ENCODE results near the gene LRMDA.

LRMDA gene

DNA sequence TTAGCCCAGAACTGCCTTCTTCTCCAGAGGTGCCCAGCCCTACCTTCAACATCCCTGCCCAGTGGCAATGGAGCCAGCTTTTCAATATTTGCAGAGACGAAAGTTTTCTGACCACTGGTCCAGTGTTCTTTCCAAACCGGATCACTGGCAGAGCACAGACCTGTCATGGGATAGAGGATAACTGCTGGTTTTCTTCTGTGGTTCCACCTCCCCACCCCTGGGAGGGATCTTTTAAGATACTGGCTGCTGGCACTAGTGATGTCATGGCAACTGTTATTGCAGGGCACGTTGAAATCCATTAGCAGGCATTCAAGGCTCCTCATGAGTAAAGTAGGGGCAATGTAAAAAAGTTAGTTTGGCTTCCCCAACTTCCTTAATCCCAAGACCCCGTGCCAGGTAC lies 387.1 kb downstream of the LRMDA start:
- TF ChIP-seq, protein P1, sequence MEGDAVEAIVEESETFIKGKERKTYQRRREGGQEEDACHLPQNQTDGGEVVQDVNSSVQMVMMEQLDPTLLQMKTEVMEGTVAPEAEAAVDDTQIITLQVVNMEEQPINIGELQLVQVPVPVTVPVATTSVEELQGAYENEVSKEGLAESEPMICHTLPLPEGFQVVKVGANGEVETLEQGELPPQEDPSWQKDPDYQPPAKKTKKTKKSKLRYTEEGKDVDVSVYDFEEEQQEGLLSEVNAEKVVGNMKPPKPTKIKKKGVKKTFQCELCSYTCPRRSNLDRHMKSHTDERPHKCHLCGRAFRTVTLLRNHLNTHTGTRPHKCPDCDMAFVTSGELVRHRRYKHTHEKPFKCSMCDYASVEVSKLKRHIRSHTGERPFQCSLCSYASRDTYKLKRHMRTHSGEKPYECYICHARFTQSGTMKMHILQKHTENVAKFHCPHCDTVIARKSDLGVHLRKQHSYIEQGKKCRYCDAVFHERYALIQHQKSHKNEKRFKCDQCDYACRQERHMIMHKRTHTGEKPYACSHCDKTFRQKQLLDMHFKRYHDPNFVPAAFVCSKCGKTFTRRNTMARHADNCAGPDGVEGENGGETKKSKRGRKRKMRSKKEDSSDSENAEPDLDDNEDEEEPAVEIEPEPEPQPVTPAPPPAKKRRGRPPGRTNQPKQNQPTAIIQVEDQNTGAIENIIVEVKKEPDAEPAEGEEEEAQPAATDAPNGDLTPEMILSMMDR (IDR thresholded peaks at IDR 0.05; ENCODE audit: low read depth, low read length), result no peak
- DNase-seq (ENCODE audit: extremely low read depth, low read depth), result no peak

DNA sequence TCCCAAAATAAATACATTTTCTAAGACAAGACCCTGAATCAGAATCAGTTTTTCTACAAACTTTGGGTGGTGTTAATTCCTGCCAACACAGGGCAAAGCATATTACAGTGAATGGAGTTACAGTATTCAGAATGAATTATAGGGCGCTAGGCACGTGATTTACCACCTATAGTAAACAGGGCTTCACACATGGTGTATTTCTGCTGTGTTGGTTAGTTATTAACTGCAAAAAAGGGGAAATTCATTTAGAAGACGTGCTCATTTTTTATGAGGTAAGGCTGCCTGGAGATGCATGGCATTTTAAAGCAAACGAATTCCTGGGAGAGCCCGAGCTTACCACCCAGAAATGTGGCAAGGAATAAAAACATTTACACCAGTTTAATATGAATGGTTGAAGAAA lies 393.8 kb downstream of the LRMDA start:
- DNase-seq (ENCODE audit: extremely low read depth, low read depth), result no peak
- TF ChIP-seq, protein P1 (IDR thresholded peaks at IDR 0.05; ENCODE audit: low read depth, low read length), result no peak

DNA sequence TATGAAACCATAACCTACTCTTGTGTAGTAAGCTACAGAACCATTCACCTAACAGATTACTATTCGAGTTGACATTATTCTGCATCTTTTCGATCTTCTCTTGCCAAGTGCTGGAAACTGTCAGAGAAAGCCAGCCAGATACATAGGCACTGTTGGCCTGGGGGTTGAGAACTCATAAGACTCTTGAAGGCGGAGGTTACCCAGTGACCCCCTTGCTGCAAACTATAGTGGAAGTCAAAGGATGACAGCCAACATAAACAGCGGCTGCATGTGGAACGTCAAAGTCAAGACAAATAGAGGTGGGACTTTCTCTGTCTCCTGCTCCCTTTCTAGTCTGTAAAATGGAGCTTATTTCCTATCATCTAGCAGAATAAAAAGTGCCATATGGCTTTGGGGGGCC lies 394.2 kb downstream of the LRMDA start:
- TF ChIP-seq, protein P1 (IDR thresholded peaks at IDR 0.05; ENCODE audit: low read depth, low read length), result no peak

DNA sequence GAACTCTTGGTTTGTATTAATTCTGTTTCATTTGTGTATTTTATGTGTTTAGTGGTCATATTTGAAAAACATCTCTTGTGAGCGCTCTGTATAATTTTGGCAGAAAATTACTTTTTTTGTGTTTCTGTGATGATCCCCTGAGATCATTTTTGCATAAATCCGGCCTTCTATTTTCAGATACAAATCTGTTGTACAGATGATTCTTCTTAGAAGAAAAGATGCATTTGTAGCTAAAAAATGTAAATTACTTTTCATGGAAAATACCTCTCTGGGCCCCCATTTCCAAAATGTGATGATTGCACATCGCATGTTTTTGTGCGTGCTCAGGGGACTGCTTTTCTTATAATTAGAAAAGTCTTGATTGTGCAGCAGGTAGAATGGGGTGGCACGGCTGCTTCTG lies 395.4 kb downstream of the LRMDA start:
- no peak for DNase-seq (ENCODE audit: extremely low read depth, low read depth)
- TF ChIP-seq, protein P1 (IDR thresholded peaks at IDR 0.05; ENCODE audit: low read depth, low read length), result no peak

More for the DNA sequence above, 394.2 kb downstream of the LRMDA start:
- no peak for DNase-seq (ENCODE audit: extremely low read depth, low read depth)

DNA sequence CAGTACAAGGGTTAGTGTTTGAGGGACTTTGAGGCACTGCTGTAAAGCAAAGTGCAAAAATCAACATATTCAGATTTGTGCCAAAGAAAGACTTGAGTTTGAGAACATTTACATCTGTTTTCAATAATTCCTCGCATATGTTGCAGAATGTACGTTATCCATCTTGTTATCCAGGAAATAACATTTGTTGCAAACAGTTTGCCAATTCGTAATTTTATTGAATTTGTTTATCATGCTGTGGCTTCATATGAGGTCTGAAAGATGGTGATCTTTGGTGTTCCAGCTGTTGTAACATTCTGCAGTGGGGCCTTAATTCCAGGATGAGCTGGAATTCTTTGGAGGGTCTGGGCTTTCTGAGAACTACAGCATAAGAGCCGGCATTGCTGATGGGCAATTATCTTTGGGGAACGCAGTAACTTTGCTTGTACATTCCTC lies 396.2 kb downstream of the LRMDA start:
- TF ChIP-seq, protein P1 (IDR thresholded peaks at IDR 0.05; ENCODE audit: low read depth, low read length), result no peak
- no peak for DNase-seq (ENCODE audit: extremely low read depth, low read depth)

DNA sequence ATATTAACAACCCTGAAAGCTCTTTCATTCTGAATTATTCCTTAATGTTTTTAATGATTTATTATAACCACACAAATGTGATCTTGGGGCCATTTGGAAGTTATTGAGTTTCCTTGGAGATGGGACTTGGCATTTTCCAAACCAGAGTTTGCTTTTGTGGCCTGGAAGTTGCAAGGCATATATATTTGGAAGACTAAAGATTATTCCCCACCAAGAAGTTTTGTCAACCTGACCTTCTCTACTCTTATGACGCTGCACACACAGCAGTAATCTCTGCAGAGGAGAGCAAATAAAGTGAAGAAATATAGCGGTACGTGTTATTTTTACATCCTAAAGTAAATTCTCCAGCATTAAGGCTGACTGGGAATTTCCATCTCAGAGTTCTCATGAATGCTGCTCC lies 397.0 kb downstream of the LRMDA start:
- TF ChIP-seq, protein P1 (IDR thresholded peaks at IDR 0.05; ENCODE audit: low read depth, low read length), result no peak
- no peak for DNase-seq (ENCODE audit: extremely low read depth, low read depth)

DNA sequence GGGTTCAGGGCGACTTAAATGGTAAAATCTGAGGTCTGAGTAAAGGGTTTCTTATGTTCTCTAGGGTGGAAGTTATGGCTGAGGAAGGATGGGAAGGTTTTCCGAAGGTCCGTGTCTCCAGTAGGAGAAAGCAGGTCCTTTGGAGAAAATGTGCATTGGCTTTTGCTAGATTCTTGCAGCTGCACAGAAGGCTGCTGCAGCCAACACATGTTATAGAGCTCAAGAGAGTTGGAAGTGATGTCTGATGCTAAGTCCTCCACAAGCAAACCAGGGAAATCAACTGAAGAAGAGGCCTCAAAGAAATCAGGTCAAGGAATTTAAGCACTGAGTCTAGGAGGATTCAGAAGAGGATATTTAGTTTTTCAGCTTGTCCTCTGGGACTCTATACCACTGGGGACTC lies 404.6 kb downstream of the LRMDA start:
- TF ChIP-seq, protein P1 (IDR thresholded peaks at IDR 0.05; ENCODE audit: low read depth, low read length), result no peak
- DNase-seq (ENCODE audit: extremely low read depth, low read depth), result no peak

All from AG09319 (cell line).